ENCODE results near the gene CATSPERZ.
"Not testable (repeated sequence)": the region's sequence is repeated elsewhere in the genome, so short reads cannot be mapped to it uniquely, and the experiment has no call there.

Gene CATSPERZ

GRCh38 chr11:64304316-64305072 lies 4.3 kb downstream of the CATSPERZ start:
- DNase-seq, result peak; percentile 70

DNA sequence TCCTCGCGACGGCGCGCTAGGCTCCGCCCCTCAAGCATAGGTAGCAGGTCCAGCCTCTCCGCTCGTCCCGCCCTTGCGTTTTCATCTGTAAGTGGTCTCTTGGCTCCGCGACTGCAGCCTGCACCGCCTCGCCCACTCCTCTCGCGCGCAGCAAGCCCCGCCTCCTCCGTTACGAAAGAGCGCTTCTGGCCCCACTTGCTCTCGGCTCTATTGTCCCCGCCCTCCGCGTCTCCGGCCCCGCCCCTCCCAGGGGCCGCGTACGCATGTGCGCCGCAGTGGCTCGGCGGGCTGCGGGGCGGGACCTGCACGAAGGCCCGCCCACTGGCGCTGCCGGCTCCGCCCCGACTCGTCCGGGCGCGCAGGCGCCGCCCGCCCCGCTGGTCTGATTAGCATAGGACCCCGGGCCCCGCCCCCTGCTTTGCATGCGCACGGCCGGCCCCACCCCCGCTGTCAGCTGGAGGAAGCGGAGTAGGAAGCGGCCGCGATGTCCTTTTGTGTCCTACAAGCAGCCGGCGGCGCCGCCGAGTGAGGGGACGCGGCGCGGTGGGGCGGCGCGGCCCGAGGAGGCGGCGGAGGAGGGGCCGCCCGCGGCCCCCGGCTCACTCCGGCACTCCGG lies 5.0 kb downstream of the CATSPERZ start, which contains the start of gene ESRRA:
Gene ESRRA (plus strand): TSS at position 450 of the 616 bp plus-strand sequence. CDS start 1,656 bp downstream, outside the sequence.
- peak; percentile 99 for DNase-seq

DNA sequence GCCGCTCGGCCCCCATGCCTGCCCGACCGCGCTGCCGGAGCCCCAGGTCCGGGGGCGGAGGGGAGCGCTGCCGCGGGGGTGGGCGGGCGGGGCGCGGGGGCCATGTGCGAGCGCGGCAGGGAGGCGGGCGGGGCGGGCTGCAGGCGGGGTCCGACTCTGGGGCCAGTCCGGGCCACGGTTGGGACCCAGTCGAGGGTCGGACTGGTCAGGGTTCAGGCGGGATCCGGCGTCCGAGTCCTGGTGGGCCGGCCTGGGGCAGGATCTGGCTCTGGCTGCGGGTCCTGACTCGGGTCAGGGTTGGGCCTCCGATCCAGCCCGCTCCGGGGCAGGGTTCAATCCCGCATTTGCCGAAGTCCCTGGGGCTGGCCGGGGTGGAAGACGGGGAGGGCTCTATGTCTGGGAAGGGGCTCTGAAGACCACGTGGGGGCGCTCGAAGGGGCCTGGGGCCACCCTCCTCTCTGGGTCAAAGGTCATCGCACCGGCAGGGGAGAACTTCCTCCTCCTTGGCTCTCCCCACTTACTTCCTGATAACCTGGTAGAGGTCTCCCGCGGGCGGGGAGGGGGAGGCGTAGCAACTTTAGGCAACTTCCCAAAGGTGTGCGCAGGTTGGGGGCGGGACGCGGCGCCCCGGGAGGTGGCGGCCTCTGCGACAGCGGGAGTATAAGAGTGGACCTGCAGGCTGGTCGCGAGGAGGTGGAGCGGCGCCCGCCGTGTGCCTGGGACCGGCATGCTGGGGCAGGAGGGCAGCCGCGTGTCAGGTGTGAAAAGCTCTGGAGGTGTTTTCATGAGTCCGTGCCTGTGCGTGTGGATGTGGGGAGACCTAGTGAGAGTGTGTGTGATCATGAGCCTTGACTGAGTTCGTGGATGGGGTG lies 5.8 kb downstream of the CATSPERZ start:
- DNase-seq, result peak; percentile 20

DNA sequence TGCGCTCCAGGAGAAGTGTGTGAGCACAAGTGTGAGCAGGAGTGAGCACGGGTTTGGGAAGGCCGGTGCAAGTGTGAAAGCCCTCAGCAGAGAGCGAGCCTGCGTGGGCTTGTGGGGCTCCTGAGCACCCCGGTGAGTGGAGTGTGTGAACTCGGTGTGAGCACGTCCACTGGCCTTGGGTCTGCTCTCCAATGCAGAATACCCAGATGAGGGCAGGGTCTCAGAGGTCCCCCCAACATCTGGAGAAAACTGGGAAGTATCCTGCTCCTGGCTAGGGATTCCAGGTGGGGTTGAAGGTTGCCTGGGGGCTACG lies 6.4 kb downstream of the CATSPERZ start:
- no peak for DNase-seq

DNA sequence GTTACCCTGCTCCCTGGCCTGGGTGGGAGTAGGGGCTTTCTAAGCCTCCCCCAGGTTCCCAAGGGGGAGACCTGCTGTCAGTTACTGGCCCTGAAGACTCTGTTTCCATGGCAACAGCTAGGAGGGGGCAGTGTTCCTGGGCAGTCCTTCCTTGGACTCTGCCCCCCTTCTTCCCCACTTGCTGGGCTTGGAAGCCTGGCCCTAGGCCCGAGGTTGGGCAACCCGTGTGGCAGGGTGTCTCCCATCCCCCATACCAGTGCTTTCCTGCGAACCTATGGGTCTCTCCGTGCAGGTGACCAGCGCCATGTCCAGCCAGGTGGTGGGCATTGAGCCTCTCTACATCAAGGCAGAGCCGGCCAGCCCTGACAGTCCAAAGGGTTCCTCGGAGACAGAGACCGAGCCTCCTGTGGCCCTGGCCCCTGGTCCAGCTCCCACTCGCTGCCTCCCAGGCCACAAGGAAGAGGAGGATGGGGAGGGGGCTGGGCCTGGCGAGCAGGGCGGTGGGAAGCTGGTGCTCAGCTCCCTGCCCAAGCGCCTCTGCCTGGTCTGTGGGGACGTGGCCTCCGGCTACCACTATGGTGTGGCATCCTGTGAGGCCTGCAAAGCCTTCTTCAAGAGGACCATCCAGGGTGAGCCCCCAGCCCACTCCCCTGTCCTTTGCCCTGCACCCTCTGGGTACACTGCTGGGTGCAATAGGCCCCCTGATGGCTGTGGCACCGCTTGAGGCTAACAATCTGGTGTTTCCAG lies 6.9 kb downstream of the CATSPERZ start:
- DNase-seq, result no peak

DNA sequence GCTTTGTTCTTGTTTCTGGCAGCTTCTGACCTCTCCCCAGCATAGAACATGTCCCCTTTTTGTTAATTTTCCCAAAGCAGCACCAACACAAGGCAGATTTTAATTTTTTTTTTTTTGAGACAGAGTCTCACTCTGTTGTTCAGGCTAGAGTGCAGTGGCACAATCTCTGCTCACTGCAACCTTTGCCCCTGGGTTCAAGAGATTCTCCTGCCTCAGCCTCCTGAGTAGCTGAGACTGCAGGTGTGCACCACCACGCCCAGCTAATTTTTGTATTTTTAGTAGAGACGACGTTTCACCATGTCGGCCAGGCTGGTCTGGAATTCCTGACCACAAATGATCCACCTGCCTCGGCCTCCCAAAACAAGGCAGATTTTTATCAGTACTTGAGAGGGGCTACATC lies 7.6 kb downstream of the CATSPERZ start:
- DNase-seq, result not testable (repeated sequence)

GRCh38 chr11:64312947-64313346 lies 12.8 kb downstream of the CATSPERZ start:
- no peak for DNase-seq

DNA sequence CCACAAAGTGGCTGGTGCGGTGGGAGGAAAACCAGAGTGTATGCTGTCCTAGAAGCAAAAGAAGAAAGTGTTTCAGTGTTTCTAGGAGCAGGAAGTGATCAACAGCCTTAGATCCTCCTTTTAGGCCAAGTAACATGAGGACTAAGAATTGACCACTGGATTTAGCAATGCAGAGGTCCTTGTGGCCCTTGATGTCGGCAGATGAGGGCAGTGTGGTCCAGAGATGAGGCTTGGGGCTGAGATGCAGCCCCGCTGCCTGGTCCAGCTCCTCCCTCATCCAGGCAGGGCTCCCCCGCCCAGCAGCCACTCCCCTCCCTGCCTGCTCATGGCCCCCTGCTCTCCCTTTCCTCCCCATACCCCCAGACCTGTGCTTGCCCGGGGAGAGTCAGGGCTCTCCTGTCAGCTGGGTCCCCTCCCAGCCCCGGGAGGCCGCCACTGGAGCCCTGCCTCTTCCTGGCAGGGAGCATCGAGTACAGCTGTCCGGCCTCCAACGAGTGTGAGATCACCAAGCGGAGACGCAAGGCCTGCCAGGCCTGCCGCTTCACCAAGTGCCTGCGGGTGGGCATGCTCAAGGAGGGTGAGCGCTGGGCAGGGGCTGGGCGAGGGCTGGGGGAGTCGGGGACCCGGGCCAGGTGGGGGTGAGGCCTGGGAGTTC lies 13.5 kb downstream of the CATSPERZ start:
- no peak for DNase-seq

DNA sequence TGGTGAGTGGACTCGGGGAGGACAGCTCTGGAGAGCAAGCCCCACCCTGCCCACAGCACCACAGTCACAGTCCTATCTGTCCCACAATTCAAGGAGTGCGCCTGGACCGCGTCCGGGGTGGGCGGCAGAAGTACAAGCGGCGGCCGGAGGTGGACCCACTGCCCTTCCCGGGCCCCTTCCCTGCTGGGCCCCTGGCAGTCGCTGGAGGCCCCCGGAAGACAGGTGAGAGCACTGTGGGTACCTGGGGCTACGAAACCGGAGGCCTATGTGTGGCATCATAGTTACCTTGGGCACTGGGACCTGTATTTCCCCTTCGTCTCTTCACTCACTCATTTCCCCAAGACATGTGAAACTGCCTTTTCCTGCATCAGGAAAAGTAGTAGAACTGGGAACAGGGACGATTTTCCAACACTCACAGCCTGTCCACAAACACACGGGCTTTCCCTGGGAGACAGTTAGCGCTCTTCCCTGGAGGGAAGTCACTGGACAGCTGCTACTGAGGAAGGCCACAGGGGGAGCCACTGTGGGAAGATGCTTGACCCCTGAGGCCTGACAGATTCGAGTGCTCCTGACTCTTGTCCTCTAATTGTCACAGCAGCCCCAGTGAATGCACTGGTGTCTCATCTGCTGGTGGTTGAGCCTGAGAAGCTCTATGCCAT lies 14.1 kb downstream of the CATSPERZ start:
- DNase-seq, result no peak

- DNase-seq, result no peak
Measured at GRCh38 chr11:64314805-64315561, 14.8 kb downstream of the CATSPERZ start.

DNA sequence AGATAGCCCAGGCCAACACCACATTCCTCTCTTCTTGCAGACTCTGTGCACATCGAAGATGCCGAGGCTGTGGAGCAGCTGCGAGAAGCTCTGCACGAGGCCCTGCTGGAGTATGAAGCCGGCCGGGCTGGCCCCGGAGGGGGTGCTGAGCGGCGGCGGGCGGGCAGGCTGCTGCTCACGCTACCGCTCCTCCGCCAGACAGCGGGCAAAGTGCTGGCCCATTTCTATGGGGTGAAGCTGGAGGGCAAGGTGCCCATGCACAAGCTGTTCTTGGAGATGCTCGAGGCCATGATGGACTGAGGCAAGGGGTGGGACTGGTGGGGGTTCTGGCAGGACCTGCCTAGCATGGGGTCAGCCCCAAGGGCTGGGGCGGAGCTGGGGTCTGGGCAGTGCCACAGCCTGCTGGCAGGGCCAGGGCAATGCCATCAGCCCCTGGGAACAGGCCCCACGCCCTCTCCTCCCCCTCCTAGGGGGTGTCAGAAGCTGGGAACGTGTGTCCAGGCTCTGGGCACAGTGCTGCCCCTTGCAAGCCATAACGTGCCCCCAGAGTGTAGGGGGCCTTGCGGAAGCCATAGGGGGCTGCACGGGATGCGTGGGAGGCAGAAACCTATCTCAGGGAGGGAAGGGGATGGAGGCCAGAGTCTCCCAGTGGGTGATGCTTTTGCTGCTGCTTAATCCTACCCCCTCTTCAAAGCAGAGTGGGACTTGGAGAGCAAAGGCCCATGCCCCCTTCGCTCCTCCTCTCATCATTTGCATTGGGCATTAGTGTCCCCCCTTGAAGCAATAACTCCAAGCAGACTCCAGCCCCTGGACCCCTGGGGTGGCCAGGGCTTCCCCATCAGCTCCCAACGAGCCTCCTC lies 15.7 kb downstream of the CATSPERZ start:
- not testable (repeated sequence) for DNase-seq

DNA sequence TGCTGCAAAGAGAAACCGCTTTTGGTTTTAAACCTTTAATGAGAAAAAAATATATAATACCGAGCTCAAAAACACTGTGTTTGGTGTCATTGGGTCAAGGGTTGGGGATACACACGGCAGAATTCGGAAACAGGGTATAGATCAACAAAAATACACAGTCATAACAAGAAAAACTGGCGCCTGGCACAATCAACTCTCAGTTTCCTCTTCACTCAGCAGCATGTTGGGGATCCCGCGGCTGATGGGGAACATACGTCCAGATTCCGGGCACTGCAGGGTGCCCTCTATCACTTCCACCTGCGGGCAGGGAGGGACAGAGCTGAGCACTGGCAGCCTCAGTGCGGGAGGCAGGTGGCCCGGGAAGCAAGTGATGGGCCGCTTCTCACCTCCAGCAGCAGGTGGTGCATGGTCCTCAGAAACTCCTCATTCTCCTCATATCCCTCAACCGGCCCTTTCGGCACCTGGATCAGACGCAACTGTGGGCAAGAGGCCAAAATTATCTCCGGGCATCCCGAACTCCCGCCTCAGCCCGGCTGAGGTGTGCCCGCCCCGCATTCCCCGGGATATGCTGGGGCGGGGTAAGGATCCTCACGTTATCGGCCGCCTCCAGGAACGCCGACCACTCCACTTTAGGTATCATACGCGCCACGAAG lies 16.6 kb downstream of the CATSPERZ start:
- DNase-seq, result no peak

- peak; percentile 95 for DNase-seq
Measured at GRCh38 chr11:64317325-64317960, 17.3 kb downstream of the CATSPERZ start, which contains the start of gene TRMT112. TRMT112 (minus strand) TSS chr11:64317559; CDS start chr11:64317526, 33 bp downstream.

DNA sequence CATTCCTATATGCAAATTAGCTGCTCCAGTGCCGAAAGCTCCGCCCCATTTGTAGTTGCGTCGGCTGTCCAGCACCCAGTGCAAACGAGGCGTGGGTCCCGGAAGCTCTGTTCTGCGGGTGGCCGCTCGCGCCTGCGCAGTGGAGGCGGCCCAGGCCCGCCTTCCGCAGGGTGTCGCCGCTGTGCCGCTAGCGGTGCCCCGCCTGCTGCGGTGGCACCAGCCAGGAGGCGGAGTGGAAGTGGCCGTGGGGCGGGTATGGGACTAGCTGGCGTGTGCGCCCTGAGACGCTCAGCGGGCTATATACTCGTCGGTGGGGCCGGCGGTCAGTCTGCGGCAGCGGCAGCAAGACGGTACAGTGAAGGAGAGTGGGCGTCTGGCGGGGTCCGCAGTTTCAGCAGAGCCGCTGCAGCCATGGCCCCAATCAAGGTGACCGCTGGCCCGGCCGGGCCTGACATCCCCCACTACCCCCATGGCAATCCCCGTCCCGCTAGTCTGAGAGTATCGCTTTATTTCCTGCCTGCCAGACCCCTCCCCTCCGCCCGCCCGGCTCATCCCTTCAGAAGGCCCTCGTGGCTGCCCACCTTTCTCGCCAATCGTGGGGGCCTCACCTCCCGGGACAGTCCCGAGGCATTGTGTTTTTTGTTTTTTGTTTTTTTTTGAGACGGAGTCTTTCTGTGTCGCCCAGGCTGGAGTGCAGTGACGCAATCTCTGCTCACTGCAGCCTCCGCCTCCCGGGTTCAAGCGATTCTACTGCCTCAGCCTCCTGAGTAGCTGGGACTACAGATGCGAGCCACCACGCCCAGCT lies 18.0 kb downstream of the CATSPERZ start, which contains the start of gene PRDX5:
Gene PRDX5 (plus strand): TSS at position 161 of the 805 bp plus-strand sequence. CDS start 95 bp downstream, at position 256.
- DNase-seq, result peak; percentile 94

- DNase-seq, result no peak
Measured at GRCh38 chr11:64318766-64319761, 18.9 kb downstream of the CATSPERZ start.

- DNase-seq, result no peak
Measured at GRCh38 chr11:64320556-64320955, 20.4 kb downstream of the CATSPERZ start.
